GM12801 (cell line): ENCODE measurements around the gene BLOC1S6.

Source experiments
- TF ChIP-seq, protein P1 (sequence below): IDR thresholded peaks from one replicate; pipeline ENCODE4 v1.5.1; 2011; ENCODE audit warnings: control low read depth; ENCODE audit not compliant: insufficient read length; ENCODE audit errors: extremely low read depth

Gene BLOC1S6

DNA sequence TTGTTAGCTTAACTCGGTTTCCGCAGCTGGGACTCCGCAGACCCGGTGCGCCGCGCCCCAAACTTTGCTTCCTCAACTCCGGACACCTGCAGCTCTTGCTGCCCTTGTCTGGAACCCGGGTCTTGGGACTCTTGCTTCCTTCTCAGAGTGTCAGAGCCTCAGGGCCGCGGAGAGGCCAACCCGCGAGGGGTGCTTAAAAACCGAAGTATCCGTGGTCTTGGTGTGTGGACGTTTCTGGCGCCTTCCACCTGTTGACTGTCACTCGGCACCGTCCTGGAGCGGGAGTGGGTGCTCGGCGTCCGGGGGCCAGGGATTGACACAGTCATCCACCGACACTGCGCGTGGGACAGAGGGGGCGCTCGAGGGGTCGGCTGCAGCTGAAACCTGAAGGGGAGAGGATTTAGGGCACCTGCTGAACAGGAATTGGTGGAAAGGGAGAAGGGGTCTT lies 48.0 kb downstream of the BLOC1S6 start:
- TF ChIP-seq, protein P1, sequence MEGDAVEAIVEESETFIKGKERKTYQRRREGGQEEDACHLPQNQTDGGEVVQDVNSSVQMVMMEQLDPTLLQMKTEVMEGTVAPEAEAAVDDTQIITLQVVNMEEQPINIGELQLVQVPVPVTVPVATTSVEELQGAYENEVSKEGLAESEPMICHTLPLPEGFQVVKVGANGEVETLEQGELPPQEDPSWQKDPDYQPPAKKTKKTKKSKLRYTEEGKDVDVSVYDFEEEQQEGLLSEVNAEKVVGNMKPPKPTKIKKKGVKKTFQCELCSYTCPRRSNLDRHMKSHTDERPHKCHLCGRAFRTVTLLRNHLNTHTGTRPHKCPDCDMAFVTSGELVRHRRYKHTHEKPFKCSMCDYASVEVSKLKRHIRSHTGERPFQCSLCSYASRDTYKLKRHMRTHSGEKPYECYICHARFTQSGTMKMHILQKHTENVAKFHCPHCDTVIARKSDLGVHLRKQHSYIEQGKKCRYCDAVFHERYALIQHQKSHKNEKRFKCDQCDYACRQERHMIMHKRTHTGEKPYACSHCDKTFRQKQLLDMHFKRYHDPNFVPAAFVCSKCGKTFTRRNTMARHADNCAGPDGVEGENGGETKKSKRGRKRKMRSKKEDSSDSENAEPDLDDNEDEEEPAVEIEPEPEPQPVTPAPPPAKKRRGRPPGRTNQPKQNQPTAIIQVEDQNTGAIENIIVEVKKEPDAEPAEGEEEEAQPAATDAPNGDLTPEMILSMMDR, result no peak

DNA sequence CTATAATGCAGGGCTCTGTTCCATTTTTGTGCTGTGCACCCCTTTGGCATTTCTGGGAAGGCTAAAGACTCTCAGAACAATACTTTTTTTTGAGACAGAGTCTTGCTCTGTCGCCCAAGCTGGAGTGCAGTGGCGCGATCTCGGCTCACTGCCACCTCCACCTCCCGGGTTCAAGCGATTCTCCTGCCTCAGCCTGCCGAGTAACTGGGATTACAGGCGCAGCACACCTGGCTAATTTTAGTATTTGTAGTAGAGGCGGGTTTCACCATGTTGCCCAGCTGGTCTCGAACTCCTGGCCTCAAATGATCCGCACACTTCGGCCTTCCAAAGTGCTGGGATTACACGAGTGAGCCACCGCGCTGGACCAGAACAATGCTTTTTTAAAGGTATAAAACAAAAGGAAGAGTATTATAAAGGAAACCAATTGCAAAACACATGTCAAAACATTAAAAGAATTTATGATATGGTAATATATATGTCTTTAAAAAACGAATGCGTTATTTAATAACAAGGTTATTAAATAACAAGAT lies 48.6 kb downstream of the BLOC1S6 start:
- TF ChIP-seq, protein P1, result no peak

DNA sequence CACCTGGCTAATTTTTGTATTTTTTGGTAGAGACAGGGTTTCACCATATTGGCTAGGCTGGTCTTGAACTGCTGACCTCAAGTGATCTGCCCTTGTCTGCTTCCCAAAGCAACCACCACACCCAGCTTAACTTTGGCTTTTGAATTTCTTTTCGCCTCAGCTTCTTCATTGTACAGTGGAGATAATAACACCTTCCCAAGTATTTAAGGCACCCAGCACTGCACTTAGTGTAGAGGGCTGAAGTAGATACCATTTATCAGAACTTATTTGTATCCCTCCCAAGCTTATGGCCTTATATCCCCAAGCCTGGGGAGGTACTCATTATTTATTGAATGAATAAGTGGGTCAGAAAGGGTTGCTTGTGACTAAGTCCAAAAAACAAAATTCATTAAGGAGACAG lies 50.0 kb downstream of the BLOC1S6 start:
- TF ChIP-seq, protein P1, result no peak

DNA sequence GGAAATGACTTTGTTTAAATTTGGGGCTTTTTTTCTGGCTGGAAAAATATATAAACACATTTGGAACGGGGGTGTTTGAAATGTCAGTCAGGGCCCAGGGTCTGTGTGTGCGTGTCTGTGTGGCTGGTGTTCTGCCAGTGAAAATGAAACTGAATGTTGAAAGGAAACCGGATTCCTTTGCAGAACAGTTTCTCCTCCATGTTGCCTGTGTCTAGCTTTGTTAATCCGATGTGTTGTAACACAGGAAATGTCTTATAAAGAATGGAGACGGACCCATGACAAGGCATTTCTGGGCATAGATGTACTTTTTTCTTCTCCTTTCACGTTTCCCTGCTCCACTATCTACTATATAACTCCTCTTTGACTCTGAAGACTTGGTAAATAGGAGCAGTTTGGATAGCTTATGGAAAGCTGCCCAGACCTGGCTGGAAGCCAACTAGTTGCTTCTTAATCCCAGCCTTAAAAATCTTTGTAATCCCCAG lies 50.4 kb downstream of the BLOC1S6 start:
- TF ChIP-seq, protein P1, result no peak

DNA sequence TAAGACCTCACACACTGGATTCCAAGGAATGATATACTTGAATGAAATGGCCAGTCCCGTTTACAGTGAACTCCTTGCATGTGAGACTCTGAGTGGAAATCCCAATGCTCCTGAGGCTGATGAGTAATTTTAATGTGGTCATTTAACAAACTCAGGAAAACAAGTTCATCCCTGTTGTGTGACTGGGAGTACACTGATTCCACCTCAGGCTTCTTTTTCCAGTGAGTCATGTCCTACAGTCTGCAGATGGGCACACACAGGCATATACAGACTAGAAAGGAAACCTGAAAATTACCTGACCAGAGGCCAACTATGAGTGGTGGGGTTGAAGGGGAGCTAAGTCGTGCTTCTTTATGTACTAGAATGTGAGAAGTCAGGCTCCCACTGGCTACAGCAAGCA lies 53.4 kb downstream of the BLOC1S6 start:
- TF ChIP-seq, protein P1, result no peak

DNA sequence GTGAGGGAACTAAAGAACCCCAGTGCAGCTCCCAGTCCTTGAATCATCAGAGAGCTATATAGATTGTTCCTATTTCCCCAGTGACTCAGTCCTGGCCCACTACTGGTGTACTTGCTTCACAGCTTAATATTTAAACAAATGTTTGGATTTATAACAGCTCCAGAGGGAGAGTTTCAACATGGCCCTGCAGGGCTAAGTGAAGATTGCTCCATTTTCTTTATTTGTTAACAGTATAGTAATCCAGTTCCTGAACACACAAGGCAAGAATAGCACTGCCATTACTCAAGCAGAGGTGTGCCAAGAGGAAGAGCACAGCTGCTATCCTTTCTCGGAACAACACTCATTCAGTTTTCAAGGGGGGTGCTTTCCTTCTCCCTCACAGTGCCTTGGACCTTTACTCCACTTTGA lies 54.2 kb downstream of the BLOC1S6 start:
- TF ChIP-seq, protein P1, result no peak

DNA sequence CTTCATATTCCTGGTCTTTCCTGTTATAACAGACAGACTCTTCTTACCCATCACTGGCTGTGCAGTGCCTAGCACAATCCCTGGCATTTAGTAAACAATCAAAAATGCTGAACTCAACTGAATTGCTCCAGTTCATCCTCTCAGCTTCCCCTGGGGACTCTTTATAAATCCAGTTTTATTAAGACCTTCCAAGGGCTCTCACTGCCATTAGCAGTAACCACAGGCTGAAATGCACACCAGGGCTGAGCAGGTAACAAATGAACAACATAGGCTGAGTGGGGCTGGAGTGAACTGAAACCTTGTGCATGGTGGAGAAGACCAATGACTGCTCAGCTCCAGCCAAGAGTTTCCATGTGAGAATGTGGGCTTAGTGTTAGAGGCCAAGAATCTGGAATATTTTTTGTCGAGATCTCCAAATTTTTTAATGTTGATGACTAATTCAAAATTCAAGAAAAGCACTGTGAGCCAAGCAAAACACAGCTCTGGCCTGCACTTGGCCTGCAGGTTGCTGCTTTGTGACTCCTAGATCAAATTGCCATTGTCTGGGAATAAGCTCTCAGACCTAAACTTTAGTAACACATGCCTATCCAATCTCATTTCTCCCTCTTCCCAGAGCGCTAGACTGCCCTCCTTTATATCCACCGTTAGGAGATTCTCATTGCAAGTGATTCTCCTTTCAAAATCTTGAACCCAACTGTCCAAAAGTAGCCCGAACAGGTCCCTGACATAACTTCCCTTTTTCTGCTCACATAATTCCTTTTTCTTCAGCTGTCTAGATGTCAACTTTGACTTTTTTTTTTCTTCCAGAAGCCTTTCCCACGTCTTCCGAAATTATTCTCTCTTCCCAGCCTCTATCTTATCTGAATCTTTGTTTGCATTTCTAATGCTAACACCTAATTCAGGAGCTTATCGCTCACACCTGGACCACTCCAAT lies 55.1 kb downstream of the BLOC1S6 start:
- TF ChIP-seq, protein P1, result no peak
